ENCODE data around the gene ZNF454.

DNA sequence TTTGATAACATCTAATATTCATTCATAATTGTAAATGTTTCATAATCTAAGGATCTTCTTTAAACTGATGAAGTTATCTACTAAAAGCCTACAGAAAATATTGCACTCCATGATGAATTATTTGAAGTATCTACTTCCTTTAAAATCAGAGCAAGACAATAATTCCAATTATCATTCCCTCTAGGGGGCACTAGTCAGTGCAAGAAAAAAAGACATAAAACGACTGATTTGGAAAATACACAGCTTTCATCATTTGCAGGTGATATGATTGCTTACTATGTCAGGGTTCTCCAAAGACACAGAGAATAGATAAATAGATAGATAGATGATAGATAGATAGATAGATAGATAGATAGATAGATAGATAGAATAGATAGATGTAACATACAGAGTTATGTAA lies 67.7 kb downstream of the ZNF454 start:
- TF ChIP-seq, protein P1, sequence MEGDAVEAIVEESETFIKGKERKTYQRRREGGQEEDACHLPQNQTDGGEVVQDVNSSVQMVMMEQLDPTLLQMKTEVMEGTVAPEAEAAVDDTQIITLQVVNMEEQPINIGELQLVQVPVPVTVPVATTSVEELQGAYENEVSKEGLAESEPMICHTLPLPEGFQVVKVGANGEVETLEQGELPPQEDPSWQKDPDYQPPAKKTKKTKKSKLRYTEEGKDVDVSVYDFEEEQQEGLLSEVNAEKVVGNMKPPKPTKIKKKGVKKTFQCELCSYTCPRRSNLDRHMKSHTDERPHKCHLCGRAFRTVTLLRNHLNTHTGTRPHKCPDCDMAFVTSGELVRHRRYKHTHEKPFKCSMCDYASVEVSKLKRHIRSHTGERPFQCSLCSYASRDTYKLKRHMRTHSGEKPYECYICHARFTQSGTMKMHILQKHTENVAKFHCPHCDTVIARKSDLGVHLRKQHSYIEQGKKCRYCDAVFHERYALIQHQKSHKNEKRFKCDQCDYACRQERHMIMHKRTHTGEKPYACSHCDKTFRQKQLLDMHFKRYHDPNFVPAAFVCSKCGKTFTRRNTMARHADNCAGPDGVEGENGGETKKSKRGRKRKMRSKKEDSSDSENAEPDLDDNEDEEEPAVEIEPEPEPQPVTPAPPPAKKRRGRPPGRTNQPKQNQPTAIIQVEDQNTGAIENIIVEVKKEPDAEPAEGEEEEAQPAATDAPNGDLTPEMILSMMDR (IDR thresholded peaks at IDR 0.05; ENCODE audit: low read depth, low read length), result no peak
- no peak for TF ChIP-seq EZH2phosphoT487 (IDR thresholded peaks at IDR 0.05; ENCODE audit: low read depth)
